ENCODE measurements around the gene SKI.

DNA sequence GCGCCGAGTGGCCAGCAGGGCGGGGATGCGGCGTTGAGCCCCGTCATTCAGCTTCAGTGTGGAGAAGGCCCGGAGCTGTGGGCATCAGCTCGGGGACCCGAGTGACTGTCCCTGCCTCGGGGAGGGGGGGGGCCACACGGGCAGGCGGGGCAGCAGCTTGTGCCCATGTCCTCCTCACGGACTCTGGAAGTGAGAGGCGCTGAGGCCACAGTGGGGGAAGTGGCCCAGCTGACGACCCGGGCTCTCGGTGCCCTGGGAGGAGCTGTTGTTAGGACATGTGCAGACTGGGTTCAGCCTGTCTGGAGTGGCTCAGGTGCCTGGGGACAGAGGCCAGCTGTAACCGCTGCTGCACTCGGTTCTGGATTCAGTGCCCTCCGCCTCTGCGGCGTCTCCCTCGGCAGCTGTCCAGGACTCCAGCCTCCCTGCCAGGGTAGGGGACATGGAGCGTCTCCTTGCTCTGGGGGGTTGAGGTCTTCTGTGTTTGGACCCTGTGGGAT, 71.1 kb downstream of the SKI start:
- no peak for TF ChIP-seq ELF4 (IDR thresholded peaks at IDR 0.05)
- TF ChIP-seq LEF1 (IDR thresholded peaks at IDR 0.05; ENCODE audit: borderline replicate concordance): no peak
- no peak for TF ChIP-seq SP1 (IDR thresholded peaks at IDR 0.05)
- TF ChIP-seq L3MBTL2 (conservative IDR thresholded peaks at IDR 0.05): no peak
- TF ChIP-seq HDGF (IDR thresholded peaks at IDR 0.05; ENCODE audit: borderline replicate concordance): no peak
- no peak for TF ChIP-seq SUZ12 (IDR thresholded peaks at IDR 0.05)
- TF ChIP-seq FOXA1 (IDR thresholded peaks at IDR 0.05): no peak
- no peak for TF ChIP-seq FOXM1 (IDR thresholded peaks at IDR 0.05; ENCODE audit: borderline replicate concordance)
- no peak for TF ChIP-seq NFRKB (IDR thresholded peaks at IDR 0.05)
- no peak for TF ChIP-seq FOXK2 (IDR thresholded peaks at IDR 0.05)
- TF ChIP-seq TARDBP (IDR thresholded peaks at IDR 0.05): no peak
- no peak for TF ChIP-seq BHLHE40 (IDR thresholded peaks at IDR 0.05; ENCODE audit: borderline replicate concordance)
